Chondrocyte (in vitro differentiated cells): Measurements from ENCODE around the gene PIGN. TPM values are rescaled to one million over a fixed set of nuclear protein-coding genes. Genes with fewer than 3 reads are reported as not detected.

Experiments used
- DNase-seq: peaks from one replicate; pipeline ENCODE4 v3.0.0; 2021; ENCODE audit warnings: mixed read lengths, low spot score
- H3K27ac Mint-ChIP-seq: one replicate; pipeline ENCODE4 v1.8.0; 2021; ENCODE audit warnings: mild to moderate bottlenecking, moderate library complexity, mixed read lengths; ENCODE audit not compliant: unreplicated experiment
- H3K27me3 Mint-ChIP-seq: 2 replicates; pipeline ENCODE4 v1.8.0; 2021; ENCODE audit warnings: low read depth, mixed read lengths
- H3K36me3 Mint-ChIP-seq: 2 replicates; pipeline ENCODE4 v1.8.0; 2021; ENCODE audit warnings: low read depth, mixed read lengths
- H3K4me1 Mint-ChIP-seq: 2 replicates; pipeline ENCODE4 v1.8.0; 2021; ENCODE audit warnings: low read depth, mild to moderate bottlenecking, mixed read lengths
- H3K4me3 Mint-ChIP-seq: one replicate; pipeline ENCODE4 v1.8.0; 2021; ENCODE audit warnings: mild to moderate bottlenecking, moderate library complexity, mixed read lengths; ENCODE audit not compliant: unreplicated experiment
- H3K9me3 Mint-ChIP-seq: 2 replicates; pipeline ENCODE4 v1.8.0; 2021; ENCODE audit warnings: low read depth, mixed read lengths
- CTCF ChIP-seq: fragments of 200-600 bp; sonication (generic); IDR thresholded peaks from 2 replicates; pipeline ENCODE4 v1.5.0; 2021; ENCODE audit warnings: antibody characterized with exemption, mild to moderate bottlenecking, moderate library complexity
- total RNA-seq: library from RNA; stranded (reverse); gene quantifications from 3 replicates; pipeline ENCODE4 v1.2.1, GENCODE V29; 2021

The PIGN gene
- total RNA-seq, 1 donor from 2014 or later, result 27.3 TPM

DNA sequence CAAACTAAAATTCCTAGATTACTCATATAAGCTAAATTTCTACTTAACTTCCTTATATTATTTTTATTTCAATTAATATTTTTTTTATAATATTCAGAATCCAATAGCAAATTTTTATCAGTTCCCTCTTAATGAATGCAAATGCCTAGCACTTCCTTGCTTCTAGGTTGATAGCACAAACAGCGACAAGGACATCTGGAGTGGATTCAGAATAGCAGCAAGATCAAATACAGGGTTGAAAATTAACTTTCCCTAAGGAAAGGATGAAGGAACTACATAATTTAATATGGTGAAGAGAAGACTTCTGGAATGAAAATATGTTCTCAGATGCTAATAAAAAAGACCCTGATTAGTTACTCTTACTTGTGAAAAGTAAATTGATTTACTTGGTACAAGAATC is 64.5 kb downstream of the PIGN start:
- no peak for TF ChIP-seq CTCF
- no peaks in the 10 kb centered on the region for H3K27me3 Mint-ChIP-seq
- peaks cover 18% of the 10 kb centered on the region for H3K4me1 Mint-ChIP-seq
- no peak for DNase-seq
- H3K4me3 Mint-ChIP-seq, result no peak overlapping the region
- peaks cover 10% of the 10 kb centered on the region for H3K9me3 Mint-ChIP-seq
- no peak overlapping the region for H3K27ac Mint-ChIP-seq
- peaks cover 8% of the 10 kb centered on the region for H3K36me3 Mint-ChIP-seq

- H3K36me3 Mint-ChIP-seq, result peaks cover 8% of the 10 kb centered on the region
- peaks cover 18% of the 10 kb centered on the region for H3K4me1 Mint-ChIP-seq
- peaks cover 10% of the 10 kb centered on the region for H3K9me3 Mint-ChIP-seq
- DNase-seq, result no peak
- H3K4me3 Mint-ChIP-seq, result no peak overlapping the region
- H3K27ac Mint-ChIP-seq, result no peak overlapping the region
- H3K27me3 Mint-ChIP-seq, result no peaks in the 10 kb centered on the region
- TF ChIP-seq CTCF, result no peak
Measured at GRCh38 chr18:62119884-62120283, 67.0 kb downstream of the PIGN start.

DNA sequence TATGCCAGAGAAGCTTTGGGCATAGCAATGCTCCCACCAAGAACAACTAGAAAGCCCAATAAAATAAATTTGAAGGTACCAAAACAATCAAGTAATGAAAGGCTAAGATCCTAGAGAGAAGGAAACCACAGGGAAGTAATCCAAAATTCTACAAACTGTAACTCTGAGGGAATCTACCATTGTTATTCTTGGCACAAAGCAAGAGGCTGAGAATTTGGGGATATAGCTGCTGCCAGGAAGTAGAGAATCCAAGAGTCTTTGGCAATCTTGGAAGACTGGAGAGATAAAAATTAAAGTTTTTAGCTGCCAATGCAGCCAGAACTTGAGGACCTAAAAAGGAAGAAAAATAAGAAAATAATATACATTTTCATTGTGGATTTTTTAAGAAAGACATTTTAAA is 68.5 kb downstream of the PIGN start:
- DNase-seq, result no peak
- H3K4me1 Mint-ChIP-seq, result peaks cover 15% of the 10 kb centered on the region
- H3K9me3 Mint-ChIP-seq, result peaks cover 10% of the 10 kb centered on the region
- H3K27me3 Mint-ChIP-seq, result no peaks in the 10 kb centered on the region
- H3K36me3 Mint-ChIP-seq, result peaks cover 8% of the 10 kb centered on the region
- TF ChIP-seq CTCF, result no peak
- no peak overlapping the region for H3K27ac Mint-ChIP-seq
- H3K4me3 Mint-ChIP-seq, result no peak overlapping the region

- H3K4me3 Mint-ChIP-seq, result no peak overlapping the region
- no peaks in the 10 kb centered on the region for H3K27me3 Mint-ChIP-seq
- H3K36me3 Mint-ChIP-seq, result peaks cover 2% of the 10 kb centered on the region
- TF ChIP-seq CTCF, result no peak
- H3K9me3 Mint-ChIP-seq, result no peaks in the 10 kb centered on the region
- peak overlapping the region; percentile 32 for H3K27ac Mint-ChIP-seq
- no peak for DNase-seq
- H3K4me1 Mint-ChIP-seq, result peaks cover 40% of the 10 kb centered on the region
Measured at GRCh38 chr18:62109676-62110075, 77.2 kb downstream of the PIGN start.

GRCh38 chr18:62107881-62108280 is 79.0 kb downstream of the PIGN start:
- H3K9me3 Mint-ChIP-seq, result no peaks in the 10 kb centered on the region
- H3K27ac Mint-ChIP-seq, result no peak overlapping the region
- no peak overlapping the region for H3K4me3 Mint-ChIP-seq
- DNase-seq, result no peak
- TF ChIP-seq CTCF, result no peak
- no peaks in the 10 kb centered on the region for H3K27me3 Mint-ChIP-seq
- H3K4me1 Mint-ChIP-seq, result peaks cover 45% of the 10 kb centered on the region
- peaks cover 2% of the 10 kb centered on the region for H3K36me3 Mint-ChIP-seq
